Karpas-422 (cell line): ENCODE measurements around the gene B4GALNT4. TPM values are rescaled to one million over a fixed set of nuclear protein-coding genes. Genes with fewer than 3 reads are reported as not detected.

Source experiments
- DNase-seq: peaks from one replicate; pipeline ENCODE4 v3.0.0-alpha.2; 2015
- H2AFZ ChIP-seq: fragments of 200-600 bp; sonication (generic); 2 replicates; pipeline ENCODE4 v1.6.1; 2014; ENCODE audit warnings: antibody characterized with exemption, low read length, mixed read lengths
- H3K27ac ChIP-seq: fragments of 200-600 bp; sonication (generic); 2 replicates; pipeline ENCODE4 v1.5.1; 2014; ENCODE audit warnings: mild to moderate bottlenecking, low read length, moderate library complexity
- H3K27me3 ChIP-seq: fragments of 200-600 bp; sonication (generic); 2 replicates; pipeline ENCODE4 v1.6.1; 2014; ENCODE audit warnings: low read length, mixed read lengths
- H3K36me3 ChIP-seq: fragments of 200-600 bp; sonication (generic); 2 replicates; pipeline ENCODE4 v1.6.1; 2014; ENCODE audit warnings: low read length, mixed read lengths; ENCODE audit not compliant: insufficient read depth
- H3K4me1 ChIP-seq: fragments of 200-600 bp; sonication (generic); 2 replicates; pipeline ENCODE4 v1.6.1; 2014; ENCODE audit warnings: mild to moderate bottlenecking, low read length, mixed read lengths
- H3K4me2 ChIP-seq: fragments of 200-600 bp; sonication (generic); 2 replicates; pipeline ENCODE4 v1.6.1; 2014; ENCODE audit warnings: low read length, low read depth, mild to moderate bottlenecking; ENCODE audit not compliant: poor library complexity, severe bottlenecking
- H3K4me3 ChIP-seq: fragments of 200-600 bp; sonication (generic); 2 replicates; pipeline ENCODE4 v1.5.1; 2014; ENCODE audit warnings: mild to moderate bottlenecking, antibody characterized with exemption, low read length, mixed read lengths
- H3K79me2 ChIP-seq: fragments of 200-600 bp; sonication (generic); 2 replicates; pipeline ENCODE4 v1.6.1; 2014; ENCODE audit warnings: mild to moderate bottlenecking, low read length, mixed read lengths
- H3K9ac ChIP-seq: fragments of 200-600 bp; sonication (generic); 2 replicates; pipeline ENCODE4 v1.6.0; 2014; ENCODE audit warnings: low read length
- H3K9me2 ChIP-seq: fragments of 200-600 bp; sonication (generic), shearing (Covaris generic); replicated peaks from 2 replicates; pipeline ENCODE4 v1.6.0; 2014; ENCODE audit warnings: mild to moderate bottlenecking, low read length, moderate library complexity; ENCODE audit not compliant: insufficient read depth
- H3K9me3 ChIP-seq: fragments of 300-700, 200-600 bp; sonication (generic); 2 replicates; pipeline ENCODE4 v1.6.1; 2014; ENCODE audit warnings: low read length, mixed read lengths
- H4K20me1 ChIP-seq: fragments of 200-600 bp; sonication (generic); 2 replicates; pipeline ENCODE4 v1.6.1; 2014; ENCODE audit warnings: mild to moderate bottlenecking, antibody characterized with exemption, low read length, low read depth; ENCODE audit not compliant: insufficient read depth
- total RNA-seq: library from RNA; depleted of rRNA; stranded (reverse); fragments of >200 nt; shearing (Covaris generic); gene quantifications from 2 replicates; pipeline ENCODE4 v1.2.3, GENCODE V29; 2014; ENCODE audit warnings: low replicate concordance

Gene B4GALNT4
- total RNA-seq, 1 experiment from 2014 or later: not detected

- DNase-seq: no peak
- H4K20me1 ChIP-seq: no peaks in the 10 kb centered on the region
- no peak overlapping the region for H2AFZ ChIP-seq
- no peaks in the 10 kb centered on the region for H3K9me2 ChIP-seq
- no peaks in the 10 kb centered on the region for H3K9me3 ChIP-seq
- H3K27me3 ChIP-seq: no peaks in the 10 kb centered on the region
- H3K27ac ChIP-seq: no peak overlapping the region
- H3K4me2 ChIP-seq: no peak overlapping the region
- H3K36me3 ChIP-seq: no peaks in the 10 kb centered on the region
- H3K4me3 ChIP-seq: no peak overlapping the region
- H3K9ac ChIP-seq: no peak overlapping the region
- H3K79me2 ChIP-seq: no peaks in the 10 kb centered on the region
- no peaks in the 10 kb centered on the region for H3K4me1 ChIP-seq
These were observed 6.0 kb downstream of the B4GALNT4 start for GRCh38 chr11:375065-376025.

GRCh38 chr11:376531-377173 is 7.4 kb downstream of the B4GALNT4 start:
- Histone ChIP-seq H2AFZ (no peak overlapping the region), H3K9me2 (no peaks in the 10 kb centered on the region), H3K27ac (no peak overlapping the region), H3K36me3 (no peaks in the 10 kb centered on the region), H3K27me3 (no peaks in the 10 kb centered on the region), H3K4me3 (no peak overlapping the region), H3K4me2 (no peak overlapping the region), H3K9ac (no peak overlapping the region), H3K79me2 (no peaks in the 10 kb centered on the region), H3K9me3 (no peaks in the 10 kb centered on the region), H3K4me1 (no peaks in the 10 kb centered on the region), H4K20me1 (no peaks in the 10 kb centered on the region)
- no peak for DNase-seq

- H2AFZ ChIP-seq: no peak overlapping the region
- no peak overlapping the region for H3K9ac ChIP-seq
- no peak overlapping the region for H3K4me3 ChIP-seq
- H3K9me2 ChIP-seq: no peaks in the 10 kb centered on the region
- no peaks in the 10 kb centered on the region for H4K20me1 ChIP-seq
- H3K36me3 ChIP-seq: no peaks in the 10 kb centered on the region
- DNase-seq: no peak
- H3K27me3 ChIP-seq: no peaks in the 10 kb centered on the region
- H3K9me3 ChIP-seq: no peaks in the 10 kb centered on the region
- no peak overlapping the region for H3K4me2 ChIP-seq
- H3K4me1 ChIP-seq: no peaks in the 10 kb centered on the region
- no peaks in the 10 kb centered on the region for H3K79me2 ChIP-seq
- H3K27ac ChIP-seq: no peak overlapping the region
These were observed 8.0 kb downstream of the B4GALNT4 start for GRCh38 chr11:377174-377865.

- Histone ChIP-seq H3K36me3 (no peaks in the 10 kb centered on the region), H3K79me2 (no peaks in the 10 kb centered on the region), H3K4me3 (no peak overlapping the region), H3K9me3 (no peaks in the 10 kb centered on the region), H3K27ac (no peak overlapping the region), H3K4me1 (no peaks in the 10 kb centered on the region), H3K4me2 (no peak overlapping the region), H3K27me3 (no peaks in the 10 kb centered on the region), H3K9me2 (no peaks in the 10 kb centered on the region), H4K20me1 (no peaks in the 10 kb centered on the region), H2AFZ (no peak overlapping the region), H3K9ac (no peak overlapping the region)
- DNase-seq: no peak
These were observed 8.7 kb downstream of the B4GALNT4 start for GRCh38 chr11:377883-378500.

- no peak overlapping the region for H2AFZ ChIP-seq
- H3K4me1 ChIP-seq: no peaks in the 10 kb centered on the region
- no peak overlapping the region for H3K27ac ChIP-seq
- H3K4me2 ChIP-seq: no peak overlapping the region
- no peak overlapping the region for H3K9ac ChIP-seq
- DNase-seq: no peak
- H3K79me2 ChIP-seq: no peaks in the 10 kb centered on the region
- H3K9me3 ChIP-seq: no peaks in the 10 kb centered on the region
- no peaks in the 10 kb centered on the region for H3K9me2 ChIP-seq
- no peaks in the 10 kb centered on the region for H3K36me3 ChIP-seq
- no peaks in the 10 kb centered on the region for H4K20me1 ChIP-seq
- H3K4me3 ChIP-seq: no peak overlapping the region
- H3K27me3 ChIP-seq: no peaks in the 10 kb centered on the region
These were observed 10.2 kb downstream of the B4GALNT4 start for GRCh38 chr11:379205-380094.

- H3K9ac ChIP-seq: no peak overlapping the region
- no peaks in the 10 kb centered on the region for H3K9me3 ChIP-seq
- H3K9me2 ChIP-seq: no peaks in the 10 kb centered on the region
- no peak overlapping the region for H3K27ac ChIP-seq
- no peaks in the 10 kb centered on the region for H4K20me1 ChIP-seq
- no peaks in the 10 kb centered on the region for H3K4me1 ChIP-seq
- H3K36me3 ChIP-seq: no peaks in the 10 kb centered on the region
- no peak for DNase-seq
- H3K27me3 ChIP-seq: no peaks in the 10 kb centered on the region
- H3K79me2 ChIP-seq: no peaks in the 10 kb centered on the region
- H3K4me3 ChIP-seq: no peak overlapping the region
- no peak overlapping the region for H2AFZ ChIP-seq
- H3K4me2 ChIP-seq: no peak overlapping the region
These were observed 10.8 kb downstream of the B4GALNT4 start for GRCh38 chr11:380095-380480.

GRCh38 chr11:380491-380890 is 11.2 kb downstream of the B4GALNT4 start:
- Histone ChIP-seq H3K79me2 (no peaks in the 10 kb centered on the region), H3K9me2 (no peaks in the 10 kb centered on the region), H3K4me1 (no peaks in the 10 kb centered on the region), H3K9me3 (no peaks in the 10 kb centered on the region), H3K4me3 (no peak overlapping the region), H3K4me2 (no peak overlapping the region), H3K9ac (no peak overlapping the region), H3K36me3 (no peaks in the 10 kb centered on the region), H3K27ac (no peak overlapping the region), H2AFZ (no peak overlapping the region), H3K27me3 (no peaks in the 10 kb centered on the region), H4K20me1 (no peaks in the 10 kb centered on the region)
- no peak for DNase-seq
